NT2/D1 (cell line): ENCODE data around the gene SDR42E2.

Experiments
- YY1 ChIP-seq: IDR thresholded peaks from 2 replicates; pipeline ENCODE4 v1.6.1; 2011; ENCODE audit not compliant: insufficient read length, insufficient read depth
- ZNF274 ChIP-seq: IDR thresholded peaks from 2 replicates; pipeline ENCODE4 v1.6.1; 2011; ENCODE audit warnings: mild to moderate bottlenecking, low read depth, low read length

GRCh38 chr16:22204091-22204655, 41.9 kb downstream of the SDR42E2 start:
- TF ChIP-seq YY1 (no peak), ZNF274 (no peak)
